ENCODE data around the gene INAFM2. TPM values are rescaled to one million over a fixed set of nuclear protein-coding genes. Genes with fewer than 3 reads are reported as not detected.

The INAFM2 gene
- total and polyA plus RNA-seq, 2 of the 4 experiments (the other 2 are of a cell fraction): 10.4 to 14.0 TPM

GRCh38 chr15:40331637-40332036 is 8.1 kb downstream of the INAFM2 start:
- 86% methylated on average over 1 of the region's 7 CpGs; no CpG with 5 or more reads in 1 of the 2 experiments for WGBS, 2 experiments (ENCODE audit: extremely low coverage in 2 of 2, insufficient read length in 1 of 2)
- H2AFZ ChIP-seq (replicated peaks; ENCODE audit: low read length, poor library complexity): no peak overlapping the region
- H3K9ac ChIP-seq (ENCODE audit: low read depth, low read length): no peak overlapping the region
- no peak overlapping the region for H2BK20ac ChIP-seq (ENCODE audit: low read depth, low read length)
- no peak overlapping the region for H3K14ac ChIP-seq (replicated peaks; ENCODE audit: low read depth, low read length)
- peaks cover 19 to 76% of the 10 kb centered on the region in 2 experiments for H3K79me1 ChIP-seq (ENCODE audit: low read depth in 1 of 2, low read length in 2 of 2)
- in situ Hi-C loops (cut with MboI; ENCODE audit: low sequenced_read_pairs): no loop called here
- peaks cover 45% of the 10 kb centered on the region for H3K4me1 ChIP-seq (ENCODE audit: control insufficient read depth, insufficient read depth, low read length)
- no peak overlapping the region for H4K8ac ChIP-seq (ENCODE audit: low read depth in 2 of 2, low read length in 2 of 2)
- H3K27me3 ChIP-seq (ENCODE audit: control insufficient read depth, insufficient read depth, low read length): no peaks in the 10 kb centered on the region
- ChIA-PET CTCF (interaction anchor here (1.1 kb wide), 1 partner anchor 13 kb away, joined by 3 read pairs; no protein-coding TSS in a partner anchor), POLR2A (ENCODE audit: unreplicated experiment) (interaction anchor here (0.6 to 1.0 kb wide), 3 partner anchors 9 to 32 kb away, joined by 3 to 8 read pairs (median 4); partner anchors contain the start of genes CCDC9B and DISP2)
- peaks cover 7% of the 10 kb centered on the region for H3K36me3 ChIP-seq (ENCODE audit: control insufficient read depth, insufficient read depth, low read length)
- no peak overlapping the region for H4K91ac ChIP-seq (ENCODE audit: insufficient read depth, low read depth, low read length)
- no peak overlapping the region for H3K27ac ChIP-seq (ENCODE audit: insufficient read depth, low read length)
- H3K4me3 ChIP-seq (ENCODE audit: insufficient read depth, low read depth, low read length): no peak overlapping the region
- H3K4me2 ChIP-seq (ENCODE audit: low read depth, low read length): no peak overlapping the region
- no peak overlapping the region for H2AK9ac ChIP-seq (replicated peaks; ENCODE audit: low read depth, low read length, poor library complexity)
- dilution Hi-C loops (cut with HindIII; ENCODE audit: low sequenced_read_pairs, unreplicated experiment): no loop called here
- peak overlapping the region; percentile 14 for H2BK5ac ChIP-seq (ENCODE audit: low read depth, low read length, poor library complexity, severe bottlenecking)
- no peaks in the 10 kb centered on the region for H3K9me3 ChIP-seq (ENCODE audit: control insufficient read depth, insufficient read depth, low read length)
- BruUV-seq (replicated peaks): no TSS peak
- H2AK5ac ChIP-seq (ENCODE audit: low read depth, low read length): peak overlapping the region; percentile 8; the same call in 1 of the 2 replicates
- H3K23ac ChIP-seq (ENCODE audit: low read depth, low read length): 0 out of 2 replicates have a peak overlapping the region, but pooled peaks have one; percentile 18
- intact Hi-C loops (cut with micrococcal nuclease): no loop called here
- ATAC-seq (ENCODE audit: low read depth): no peak
- peaks cover 39% of the 10 kb centered on the region for H3K9me1 ChIP-seq (ENCODE audit: insufficient read depth, low read length)
- DNase-seq: no peak
- peaks cover 3% of the 10 kb centered on the region; the same call in 1 of the 2 replicates for H4K20me1 ChIP-seq (ENCODE audit: insufficient read depth, low read length)
- TF ChIP-seq MAZ (IDR thresholded peaks at IDR 0.05; ENCODE audit: borderline replicate concordance, low read depth, low read length) (no peak), CEBPB (IDR thresholded peaks at IDR 0.05; ENCODE audit: low read depth, low read length) (no peak), USF2 (IDR thresholded peaks at IDR 0.05; ENCODE audit: low read depth, low read length) (no peak), MAFK (IDR thresholded peaks at IDR 0.05; ENCODE audit: low read depth, low read length) (no peak)
- H3K18ac ChIP-seq (ENCODE audit: low read depth, low read length): no peak overlapping the region
- H2BK120ac ChIP-seq (ENCODE audit: low read depth, low read length): no peak overlapping the region
- no peak overlapping the region for H3K56ac ChIP-seq (ENCODE audit: extremely low read depth, insufficient read depth, low read length)
- H2BK15ac ChIP-seq (ENCODE audit: low read depth, low read length): no peak overlapping the region
- no peak overlapping the region for H4K5ac ChIP-seq (ENCODE audit: low read depth, low read length)
- H3K4ac ChIP-seq (ENCODE audit: low read depth, low read length): no peak overlapping the region
